ENCODE measurements around the gene SRRM3.

DNA sequence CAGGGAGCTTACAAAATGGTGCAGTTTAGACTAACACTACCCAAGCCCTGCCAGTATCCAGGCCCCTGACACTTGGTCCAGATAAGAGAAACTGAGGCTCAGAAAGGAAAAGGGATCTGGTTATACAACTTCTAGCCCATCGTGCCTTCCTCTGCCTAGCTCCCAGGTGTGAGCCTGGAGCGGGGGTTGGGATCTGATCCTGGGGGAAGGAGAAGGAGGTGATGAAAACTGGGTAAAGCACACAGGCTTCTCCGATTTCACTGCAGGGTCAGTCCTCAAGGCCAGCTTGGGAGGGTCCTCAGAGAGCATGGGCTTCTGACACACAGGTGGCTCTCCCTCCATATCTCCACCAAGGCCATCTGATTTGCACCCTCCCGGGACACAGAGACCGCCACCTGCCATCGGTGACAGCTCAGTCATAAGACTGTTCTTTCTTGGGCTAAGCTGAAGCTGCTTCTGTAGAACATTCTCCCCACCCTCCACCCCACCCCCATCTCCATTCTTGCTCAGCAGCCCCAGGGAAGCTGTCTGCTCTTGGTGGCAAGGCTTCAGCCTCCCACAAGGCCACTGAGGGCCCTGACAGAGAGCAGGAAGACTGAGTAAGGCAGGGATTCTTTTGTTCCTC is 16.4 kb downstream of the SRRM3 start:
- TF ChIP-seq POLR2AphosphoS5 (IDR thresholded peaks at IDR 0.05) (no peak), SMC3 (conservative IDR thresholded peaks at IDR 0.05; ENCODE audit: poor library complexity) (no peak), EZH2 (IDR thresholded peaks at IDR 0.05; ENCODE audit: borderline replicate concordance, insufficient read depth, low read length, poor library complexity, severe bottlenecking) (no peak), TAF1 (IDR thresholded peaks at IDR 0.05; ENCODE audit: low read depth) (no peak), EP300 (conservative IDR thresholded peaks at IDR 0.05; ENCODE audit: poor library complexity, severe bottlenecking) (no peak), MXI1 (conservative IDR thresholded peaks at IDR 0.05; ENCODE audit: poor library complexity, severe bottlenecking) (no peak), RAD21 (conservative IDR thresholded peaks at IDR 0.05) (no peak)
- TF ChIP-seq, protein P1, sequence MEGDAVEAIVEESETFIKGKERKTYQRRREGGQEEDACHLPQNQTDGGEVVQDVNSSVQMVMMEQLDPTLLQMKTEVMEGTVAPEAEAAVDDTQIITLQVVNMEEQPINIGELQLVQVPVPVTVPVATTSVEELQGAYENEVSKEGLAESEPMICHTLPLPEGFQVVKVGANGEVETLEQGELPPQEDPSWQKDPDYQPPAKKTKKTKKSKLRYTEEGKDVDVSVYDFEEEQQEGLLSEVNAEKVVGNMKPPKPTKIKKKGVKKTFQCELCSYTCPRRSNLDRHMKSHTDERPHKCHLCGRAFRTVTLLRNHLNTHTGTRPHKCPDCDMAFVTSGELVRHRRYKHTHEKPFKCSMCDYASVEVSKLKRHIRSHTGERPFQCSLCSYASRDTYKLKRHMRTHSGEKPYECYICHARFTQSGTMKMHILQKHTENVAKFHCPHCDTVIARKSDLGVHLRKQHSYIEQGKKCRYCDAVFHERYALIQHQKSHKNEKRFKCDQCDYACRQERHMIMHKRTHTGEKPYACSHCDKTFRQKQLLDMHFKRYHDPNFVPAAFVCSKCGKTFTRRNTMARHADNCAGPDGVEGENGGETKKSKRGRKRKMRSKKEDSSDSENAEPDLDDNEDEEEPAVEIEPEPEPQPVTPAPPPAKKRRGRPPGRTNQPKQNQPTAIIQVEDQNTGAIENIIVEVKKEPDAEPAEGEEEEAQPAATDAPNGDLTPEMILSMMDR (IDR thresholded peaks at IDR 0.05; ENCODE audit: poor library complexity, severe bottlenecking): no peak

Measured in neural cell (in vitro differentiated cells).